DMS114 treated with DMSO at 0.1 percent for 48 hours (cell line): ENCODE results near the gene LPAR1.
"Not testable (repeated sequence)": the region's sequence is repeated elsewhere in the genome, so short reads cannot be mapped to it uniquely, and the experiment has no call there.

Experiments
- DNase-seq: peaks from one replicate; lab custom pipeline; 2025; ENCODE audit not compliant: unreplicated experiment; lab: John Stamatoyannopoulos, UW

The LPAR1 gene

DNA sequence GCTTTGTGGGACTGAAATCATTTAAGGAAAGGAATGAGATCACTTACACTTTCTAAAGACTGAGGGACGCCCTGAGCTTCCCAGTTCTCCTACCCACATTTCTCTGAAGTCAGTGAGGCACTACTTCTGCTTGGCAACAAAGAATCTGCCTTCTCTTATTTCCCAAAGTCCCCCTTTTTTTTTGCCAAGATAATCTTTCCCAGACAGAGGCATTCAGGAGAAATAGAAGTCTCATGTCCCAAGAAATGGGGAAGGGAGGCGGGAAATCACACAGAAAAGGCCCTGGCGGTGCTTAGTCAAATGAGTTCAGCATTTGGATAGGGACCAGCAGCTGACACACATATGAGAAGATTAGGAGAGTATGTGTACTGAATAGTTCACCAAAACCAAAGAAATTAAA lies 210.0 kb downstream of the LPAR1 start:
- no peak for DNase-seq

DNA sequence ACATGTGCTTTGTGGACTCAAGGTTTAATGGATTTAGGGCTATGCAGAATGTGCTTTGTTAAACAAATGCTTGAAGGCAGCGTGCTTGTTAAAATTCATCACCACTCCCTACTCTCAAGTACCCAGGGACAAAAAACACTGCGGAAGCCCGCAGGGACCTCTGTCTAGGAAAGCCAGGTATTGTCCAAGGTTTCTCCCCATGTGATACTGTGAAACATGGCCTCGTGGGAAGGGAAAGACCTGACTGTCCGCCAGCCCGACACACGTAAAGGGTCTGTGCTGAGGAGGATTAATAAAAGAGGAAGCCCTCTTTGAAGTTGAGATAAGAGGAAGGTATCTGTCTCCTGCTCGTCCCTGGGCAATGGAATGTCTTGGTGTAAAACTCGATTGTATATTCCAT lies 211.9 kb downstream of the LPAR1 start:
- DNase-seq = not testable (repeated sequence)

DNA sequence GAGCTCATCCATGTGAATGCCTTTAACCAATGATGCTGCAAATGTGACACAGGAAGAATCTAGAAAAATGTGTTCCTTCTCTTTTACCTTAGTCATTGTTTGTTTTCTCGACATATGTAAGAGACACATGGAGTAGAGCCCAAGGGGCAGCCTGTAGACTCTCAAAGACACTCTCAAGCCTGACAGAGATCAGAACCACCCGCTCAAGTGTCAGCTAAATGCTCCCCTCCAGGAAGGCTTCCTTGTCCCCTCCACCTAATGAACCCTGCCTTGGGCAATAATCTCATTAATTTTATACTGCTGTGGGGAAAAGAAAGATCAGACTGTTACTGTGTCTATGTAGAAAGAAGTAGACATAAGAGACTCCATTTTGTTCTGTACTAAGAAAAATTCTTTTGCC lies 212.3 kb downstream of the LPAR1 start:
- no peak for DNase-seq

DNA sequence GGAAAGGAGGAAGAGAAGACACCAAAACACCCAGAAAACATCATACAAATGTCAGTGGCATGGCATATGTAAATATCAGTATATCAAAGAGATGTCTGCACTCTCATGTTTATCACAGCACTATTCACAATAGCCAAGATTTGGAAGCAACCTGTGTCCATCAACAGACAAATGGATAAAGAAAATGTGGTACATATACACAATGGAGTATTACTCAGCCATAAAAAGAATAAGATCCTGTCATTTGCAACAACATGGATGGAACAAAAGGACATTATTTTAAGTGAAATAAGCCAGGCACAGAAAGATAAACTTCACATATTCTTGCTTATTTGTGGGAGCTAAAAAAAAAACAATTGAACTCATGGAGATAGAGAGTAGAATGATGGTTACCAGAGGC lies 213.1 kb downstream of the LPAR1 start:
- DNase-seq = not testable (repeated sequence)
